Midbrain (tissue), 1 donor: ENCODE results near the gene PANX1.
"Not testable (repeated sequence)": the region's sequence is repeated elsewhere in the genome, so short reads cannot be mapped to it uniquely, and the experiment has no call there.

Experiments used
- DNase-seq: peaks from one replicate; lab custom pipeline; 2025; lab: John Stamatoyannopoulos, UW

PANX1 gene, protein sequence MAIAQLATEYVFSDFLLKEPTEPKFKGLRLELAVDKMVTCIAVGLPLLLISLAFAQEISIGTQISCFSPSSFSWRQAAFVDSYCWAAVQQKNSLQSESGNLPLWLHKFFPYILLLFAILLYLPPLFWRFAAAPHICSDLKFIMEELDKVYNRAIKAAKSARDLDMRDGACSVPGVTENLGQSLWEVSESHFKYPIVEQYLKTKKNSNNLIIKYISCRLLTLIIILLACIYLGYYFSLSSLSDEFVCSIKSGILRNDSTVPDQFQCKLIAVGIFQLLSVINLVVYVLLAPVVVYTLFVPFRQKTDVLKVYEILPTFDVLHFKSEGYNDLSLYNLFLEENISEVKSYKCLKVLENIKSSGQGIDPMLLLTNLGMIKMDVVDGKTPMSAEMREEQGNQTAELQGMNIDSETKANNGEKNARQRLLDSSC

DNA sequence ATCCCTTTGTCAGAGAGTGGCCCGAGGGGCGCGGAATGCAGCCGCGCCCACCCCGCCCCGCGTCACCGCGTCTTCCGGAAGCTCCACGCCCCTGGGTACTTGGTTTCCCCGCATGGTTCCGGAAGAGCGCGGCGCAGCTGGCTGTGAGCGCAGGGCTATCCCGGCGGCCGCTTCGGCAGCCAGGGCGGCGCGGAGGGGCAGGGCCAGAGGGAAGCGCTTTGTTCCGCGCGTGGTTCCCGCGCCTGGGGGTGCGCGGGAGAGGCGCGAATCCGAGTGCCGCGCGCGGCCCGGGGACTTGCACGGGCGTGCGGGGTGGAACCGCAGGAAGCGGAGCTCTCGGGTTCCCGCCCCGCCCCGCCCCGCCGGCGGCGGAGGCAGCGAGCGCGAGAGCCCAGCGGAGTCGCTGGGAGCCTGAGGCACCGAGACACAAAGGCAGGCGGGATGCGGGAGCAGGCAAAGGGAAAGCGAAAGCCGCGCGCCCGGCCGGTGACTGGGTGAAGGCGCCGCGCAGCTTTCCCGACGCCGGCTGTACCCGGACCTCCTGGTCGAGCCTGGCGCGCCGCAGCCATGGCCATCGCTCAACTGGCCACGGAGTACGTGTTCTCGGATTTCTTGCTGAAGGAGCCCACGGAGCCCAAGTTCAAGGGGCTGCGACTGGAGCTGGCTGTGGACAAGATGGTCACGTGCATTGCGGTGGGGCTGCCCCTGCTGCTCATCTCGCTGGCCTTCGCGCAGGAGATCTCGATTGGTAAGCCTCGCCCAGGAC lies at the start of gene PANX1:
Gene PANX1 (plus strand): TSS at position 96 of the 766 bp plus-strand sequence. CDS start 472 bp downstream, at position 568.
- peak; percentile 76 for DNase-seq

DNA sequence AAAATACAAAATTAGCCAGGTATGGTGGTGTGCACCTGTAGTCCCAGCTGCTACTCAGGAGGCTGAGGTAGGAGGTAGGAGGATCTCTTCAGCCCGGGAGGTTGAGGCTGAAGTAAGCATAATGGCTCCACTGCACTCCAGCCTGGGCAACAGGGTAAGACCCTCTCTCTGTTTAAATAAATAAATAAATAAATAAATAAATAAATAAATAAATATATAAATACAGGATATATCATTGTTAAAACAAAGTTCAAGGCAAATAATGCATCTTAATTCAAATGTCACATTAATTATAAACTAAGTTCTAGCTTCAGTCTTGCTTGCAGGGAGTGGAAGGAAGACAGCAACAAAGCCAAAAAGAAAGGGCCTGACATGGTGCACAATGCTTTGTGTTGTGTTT lies 44.5 kb upstream of the PANX1 start:
- no peak for DNase-seq

DNA sequence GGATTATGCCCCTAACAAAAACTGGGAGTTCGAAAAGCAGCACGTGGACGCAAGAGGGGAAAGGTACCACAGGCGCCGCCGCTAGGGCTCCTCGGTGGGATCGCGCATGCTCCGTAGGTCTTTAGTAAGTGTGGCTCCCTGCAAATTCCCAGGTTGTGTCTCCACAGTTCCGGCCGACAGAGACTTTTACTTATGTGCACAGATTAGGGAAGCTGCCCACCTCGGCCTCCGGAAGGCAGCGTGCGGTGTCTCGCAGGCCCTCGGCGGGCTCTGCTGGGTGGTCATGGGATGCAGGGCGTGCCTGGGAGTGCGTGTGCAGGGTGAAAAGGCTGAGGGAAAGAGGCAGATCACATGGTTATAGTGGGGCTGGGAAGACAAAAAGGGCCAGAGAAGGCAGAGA lies 39.7 kb upstream of the PANX1 start:
- no peak for DNase-seq

DNA sequence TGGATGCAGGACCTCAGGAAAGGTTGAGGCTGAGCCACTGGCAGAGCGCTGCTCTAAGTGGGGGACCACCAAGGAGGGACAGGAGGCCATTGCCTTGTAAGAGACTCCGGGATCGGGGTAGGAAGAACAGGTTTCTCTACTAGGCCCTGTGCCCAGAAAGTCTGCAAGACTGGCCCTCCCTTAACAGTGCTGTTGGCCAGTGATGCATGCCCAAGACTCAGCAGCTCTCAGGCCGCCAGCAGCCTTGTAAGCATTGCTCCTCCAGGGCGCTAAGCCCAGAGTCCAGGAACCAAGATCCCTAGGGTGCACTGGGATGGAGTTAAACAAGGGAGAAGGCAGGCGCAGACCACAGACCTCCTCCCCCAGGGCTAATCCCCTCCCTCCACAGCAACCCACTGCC lies 39.3 kb upstream of the PANX1 start:
- no peak for DNase-seq

DNA sequence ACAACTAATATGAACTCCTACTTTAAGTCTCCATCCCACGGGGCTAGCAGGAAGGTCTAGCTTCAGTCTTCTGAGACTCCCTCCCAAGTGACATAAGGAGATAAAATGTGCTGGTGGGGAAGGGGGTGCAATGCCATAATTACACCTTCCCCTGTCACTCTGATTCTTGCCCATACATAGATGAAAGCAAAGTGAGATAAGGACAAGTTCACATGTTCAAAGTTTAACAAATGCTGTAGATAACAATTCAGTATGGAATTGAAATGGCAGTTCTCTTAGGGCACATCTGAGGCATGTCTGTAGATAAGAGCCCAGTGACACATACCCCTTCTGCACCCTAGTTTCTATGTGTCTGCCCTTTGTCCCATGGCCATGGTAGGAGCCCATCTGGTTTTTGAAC lies 38.2 kb upstream of the PANX1 start:
- DNase-seq: no peak

DNA sequence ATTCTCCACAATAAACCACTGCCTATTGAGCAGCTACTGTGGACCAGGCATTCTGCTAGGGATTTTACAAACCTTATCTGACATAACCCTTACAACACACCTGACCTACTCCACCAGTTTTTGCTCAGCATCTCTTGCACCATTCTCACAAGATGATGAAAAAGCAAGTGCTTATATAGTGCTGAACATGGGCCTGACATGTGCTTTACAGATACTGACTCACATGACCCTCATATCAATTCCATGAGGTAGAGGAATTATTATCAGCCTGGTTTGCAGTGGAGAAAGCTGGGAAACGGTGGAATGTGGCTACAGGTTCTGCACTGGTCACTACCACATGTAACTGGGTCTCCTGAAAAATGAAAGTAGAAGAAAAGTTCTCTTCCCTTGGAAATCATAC lies 37.5 kb upstream of the PANX1 start:
- no peak for DNase-seq

DNA sequence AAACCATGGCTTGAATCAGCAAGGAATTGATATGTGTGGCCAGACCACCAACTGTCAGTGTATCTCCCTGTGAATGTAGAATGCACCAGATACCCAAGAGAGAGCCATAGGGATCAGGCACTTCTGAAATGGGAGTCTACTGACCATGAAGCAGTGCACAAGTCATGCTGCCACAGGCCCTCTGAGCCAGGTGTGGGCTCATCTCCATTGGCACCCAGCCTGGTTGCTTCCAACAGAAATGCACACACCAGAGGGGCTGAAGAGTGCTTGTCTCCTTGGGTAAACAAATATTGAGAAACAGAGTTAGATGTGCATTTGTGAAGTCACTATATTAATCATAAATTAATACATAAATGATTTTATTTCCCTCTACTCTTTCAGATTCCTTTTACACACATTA lies 28.4 kb upstream of the PANX1 start:
- DNase-seq: no peak

DNA sequence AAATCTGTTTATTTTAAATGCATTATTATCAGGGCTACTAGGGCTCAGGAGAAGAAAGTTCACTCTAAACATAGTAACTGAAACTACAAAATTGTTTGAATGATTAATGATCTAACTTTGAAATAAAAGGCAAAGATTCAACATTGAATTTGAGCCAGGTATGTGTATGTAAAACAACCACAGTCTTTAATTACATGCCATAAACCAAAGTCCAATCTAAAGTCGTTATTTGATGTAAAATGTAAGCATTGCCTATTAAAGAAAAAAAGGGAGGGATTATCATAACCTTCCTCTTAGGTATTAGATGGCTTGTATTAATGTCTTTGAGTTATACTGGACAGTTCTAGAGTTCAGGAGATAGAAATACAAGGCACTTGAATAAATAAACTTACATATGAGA lies 25.2 kb upstream of the PANX1 start:
- no peak for DNase-seq

DNA sequence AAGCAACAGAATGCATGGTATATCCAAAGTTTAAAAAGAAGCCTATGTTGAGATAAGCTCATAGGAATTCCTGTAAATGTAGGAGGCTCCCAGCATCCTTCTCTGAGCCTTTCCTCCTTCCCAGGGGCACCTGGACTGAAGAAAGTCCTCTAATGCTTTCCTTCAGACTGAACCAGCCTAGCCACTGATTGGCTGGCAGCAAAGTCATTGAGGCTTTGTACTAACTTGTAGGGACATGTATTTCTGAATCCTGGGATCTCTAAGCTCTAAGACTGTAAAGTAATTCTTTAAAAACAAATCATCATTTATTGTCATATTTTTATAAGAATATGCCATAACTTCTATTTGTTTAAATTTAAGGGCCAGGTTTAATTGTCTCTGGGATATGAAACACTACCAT lies 23.9 kb upstream of the PANX1 start:
- no peak for DNase-seq

DNA sequence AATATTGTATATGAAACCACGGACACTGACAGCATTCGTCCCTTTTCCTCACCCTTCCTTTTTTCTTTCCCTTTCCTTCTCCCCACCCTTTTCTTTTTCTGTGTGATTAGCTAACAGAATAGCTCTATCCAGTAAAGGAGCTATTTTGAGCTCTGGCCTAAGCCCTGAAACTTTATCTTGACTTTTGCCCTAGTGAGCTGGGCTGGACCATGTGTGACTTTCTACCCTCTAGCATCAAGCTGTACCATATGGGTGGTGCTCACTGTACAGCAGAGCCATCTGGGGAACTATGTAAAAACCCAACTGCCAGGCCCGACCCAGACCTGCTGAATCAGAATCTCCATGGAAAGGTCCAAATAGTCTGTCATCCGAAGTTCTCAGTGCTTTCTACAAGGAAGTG lies 21.9 kb upstream of the PANX1 start:
- DNase-seq: no peak

DNA sequence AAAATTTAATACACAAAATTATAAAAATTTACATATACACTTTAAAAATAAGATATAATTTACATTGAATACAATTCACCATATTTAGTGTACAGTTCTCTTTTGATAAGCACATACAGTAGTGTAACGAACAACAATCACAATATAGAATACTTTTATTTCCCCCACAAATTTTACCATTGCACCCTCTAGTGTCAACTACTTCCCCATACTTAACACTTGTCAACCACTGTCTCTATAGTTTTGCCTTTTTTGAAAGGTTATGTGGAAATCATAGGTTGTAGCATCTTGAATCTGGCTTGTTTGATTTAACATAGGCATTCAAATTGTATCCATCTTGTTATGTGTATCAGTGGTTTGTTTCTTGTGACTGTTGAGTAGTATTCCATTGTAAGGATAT lies 21.3 kb upstream of the PANX1 start:
- no peak for DNase-seq

DNA sequence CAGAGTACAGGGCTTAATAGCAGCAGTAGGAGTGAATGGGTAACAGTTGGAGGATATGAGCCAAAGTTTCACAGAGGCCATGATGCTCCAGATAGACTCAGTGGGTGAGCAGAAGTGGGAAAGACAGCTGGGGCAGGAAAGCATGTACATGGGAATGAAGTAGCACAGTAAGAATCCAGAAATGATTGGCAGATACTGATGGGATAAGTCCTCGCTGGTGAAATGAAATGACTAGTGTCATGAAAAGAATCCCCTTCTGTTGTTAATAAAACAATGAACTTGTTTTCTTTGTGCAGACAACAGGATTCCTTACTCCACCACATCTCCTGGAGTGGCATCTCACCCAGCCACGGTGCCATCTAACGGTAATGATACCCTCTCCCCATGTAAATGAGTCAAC lies 17.4 kb upstream of the PANX1 start:
- no peak for DNase-seq

DNA sequence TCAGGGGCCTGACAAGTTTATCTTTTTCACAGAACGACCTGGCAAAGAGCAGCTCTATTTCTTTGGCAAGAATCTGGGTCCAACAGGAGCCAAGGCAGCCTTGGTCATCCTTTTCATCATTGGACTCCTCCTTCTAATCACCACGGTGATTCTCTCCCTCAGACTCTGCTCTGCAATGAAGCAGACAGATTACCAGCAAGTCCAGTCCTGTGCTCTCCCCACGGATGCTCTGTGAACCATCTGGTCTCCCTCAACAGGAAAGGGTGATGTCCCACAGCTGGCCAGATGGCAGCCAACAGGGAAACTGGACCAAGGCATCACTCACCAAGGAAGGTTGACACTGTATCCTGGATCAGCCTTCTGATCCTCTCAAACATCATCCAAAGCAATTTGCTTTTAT lies 17.0 kb upstream of the PANX1 start:
- DNase-seq: no peak

DNA sequence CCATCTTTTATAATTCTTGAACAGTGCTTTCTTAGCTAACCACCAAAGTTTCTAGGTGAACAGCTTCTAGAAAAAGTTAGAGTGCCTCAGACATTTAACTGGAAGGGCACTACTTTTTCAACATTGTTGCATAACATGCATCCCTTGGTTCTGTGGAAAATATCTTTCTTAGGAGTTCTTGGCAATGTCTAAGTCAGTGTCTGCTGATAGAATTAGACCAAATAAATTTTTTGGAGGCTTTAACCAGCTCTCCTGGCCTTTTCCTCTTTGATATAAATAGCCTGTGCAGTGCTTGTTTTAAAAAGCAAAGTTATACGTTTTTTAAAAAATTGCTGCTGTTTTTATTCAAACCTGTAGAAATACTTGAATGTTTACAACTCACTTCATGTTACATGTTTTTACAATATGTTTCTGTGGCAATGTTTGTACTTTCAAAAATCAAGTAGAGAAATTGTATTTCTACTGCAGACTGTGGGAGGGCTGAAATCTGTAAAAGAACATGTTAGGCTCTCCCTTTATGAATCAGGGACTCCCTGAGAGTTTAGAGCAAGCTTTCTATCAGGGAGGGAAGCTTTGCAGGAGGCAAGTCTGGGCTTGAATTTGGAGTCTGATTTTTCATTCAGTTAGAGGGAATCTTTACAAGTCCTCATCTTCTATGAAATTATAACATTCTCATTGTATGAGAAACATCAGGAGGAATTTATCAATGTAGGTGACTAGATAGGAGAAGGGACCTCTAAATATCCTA lies 16.3 kb upstream of the PANX1 start:
- no peak for DNase-seq

DNA sequence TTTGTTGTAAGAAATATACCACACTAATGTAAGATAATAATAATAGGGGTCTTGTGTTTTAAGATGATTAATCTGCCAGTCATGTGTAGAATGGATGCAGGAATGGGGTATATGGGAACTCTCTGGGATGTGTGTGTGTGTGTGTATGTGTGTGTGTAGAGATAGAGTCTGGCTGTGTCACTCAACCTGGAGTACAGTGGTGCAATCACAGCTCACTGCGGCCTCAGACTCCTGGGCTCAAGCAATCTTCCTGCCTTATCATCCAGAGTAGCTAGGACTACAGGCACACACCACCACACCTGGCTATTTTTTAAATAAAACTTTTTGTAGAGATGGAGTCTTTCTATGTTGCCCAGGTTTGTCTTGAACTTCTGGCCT lies 11.5 kb upstream of the PANX1 start:
- DNase-seq: no peak

DNA sequence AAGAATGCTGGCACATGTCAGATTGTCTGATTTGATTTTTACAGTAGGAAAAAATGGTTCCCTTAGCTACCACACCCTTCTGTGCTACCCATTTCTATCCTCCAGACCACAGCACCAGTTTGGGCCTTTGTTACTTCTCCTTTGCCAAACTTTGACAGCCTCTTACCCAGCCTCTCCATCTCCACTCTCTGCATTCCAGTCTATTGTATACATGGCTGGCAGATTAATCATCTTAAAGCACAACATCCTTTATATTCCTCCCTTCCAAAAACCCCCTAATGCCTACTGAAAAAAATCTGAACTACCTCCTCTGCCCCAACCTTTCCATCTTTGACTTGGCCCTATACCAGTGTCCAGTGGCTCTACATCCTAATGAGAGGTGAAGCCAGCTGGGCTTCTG lies 10.8 kb upstream of the PANX1 start:
- DNase-seq: no peak

DNA sequence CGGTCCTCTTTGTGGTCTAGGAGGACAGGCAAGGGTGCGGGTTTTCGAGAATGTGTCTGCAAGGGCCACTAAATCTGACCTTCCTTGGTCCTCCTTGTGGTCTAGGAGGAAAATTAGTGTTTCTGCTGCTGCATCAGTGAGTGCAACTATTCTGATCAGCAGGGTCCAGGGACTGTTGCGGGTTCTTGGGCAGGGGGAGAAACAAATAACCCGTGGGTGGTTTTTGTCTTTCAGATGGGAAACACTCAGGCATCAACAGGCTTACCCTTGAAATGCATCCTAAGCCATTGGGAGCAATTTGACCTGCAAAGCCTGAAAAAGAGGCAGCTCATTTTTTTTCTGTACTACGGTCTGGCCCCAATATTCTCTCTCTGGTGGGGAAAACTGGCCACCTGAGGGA lies 9.0 kb upstream of the PANX1 start:
- not testable (repeated sequence) for DNase-seq

DNA sequence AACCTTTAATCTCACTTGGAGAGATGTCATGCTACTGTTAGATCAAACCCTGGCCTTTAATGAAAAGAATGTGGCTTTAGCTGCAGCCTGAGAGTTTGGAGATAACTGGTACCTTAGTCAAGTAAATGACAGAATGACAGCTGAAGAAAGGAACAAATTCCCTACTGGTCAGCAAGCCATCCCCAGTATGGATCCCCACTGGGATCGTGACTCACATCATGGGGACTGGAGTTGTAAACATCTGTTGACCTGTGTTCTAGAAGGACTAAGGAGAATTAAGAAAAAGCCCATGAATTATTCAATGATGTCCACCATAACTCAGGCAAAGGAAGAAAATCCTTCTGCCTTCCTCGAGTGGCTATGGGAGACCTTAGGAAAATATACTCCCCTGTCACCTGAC lies 8.1 kb upstream of the PANX1 start:
- DNase-seq: not testable (repeated sequence)

DNA sequence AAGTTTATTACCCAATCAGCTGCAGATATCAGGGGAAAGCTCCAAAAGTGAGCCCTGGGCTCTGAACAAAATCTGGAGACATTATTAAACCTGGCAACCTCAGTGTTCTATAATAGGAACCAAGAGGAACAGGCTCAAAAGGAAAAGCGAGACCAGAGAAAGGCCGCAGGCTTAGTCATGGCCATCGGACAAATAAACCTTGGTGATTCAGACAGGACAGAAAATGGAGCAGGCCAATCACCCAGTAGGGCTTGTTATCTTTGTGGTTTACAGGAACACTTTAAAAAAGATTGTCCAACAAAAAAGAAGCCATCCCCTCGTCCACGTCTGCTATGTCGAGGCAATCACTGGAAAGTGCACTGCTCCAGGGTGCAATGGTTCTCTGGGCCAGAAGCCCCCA lies 7.7 kb upstream of the PANX1 start:
- no peak for DNase-seq

DNA sequence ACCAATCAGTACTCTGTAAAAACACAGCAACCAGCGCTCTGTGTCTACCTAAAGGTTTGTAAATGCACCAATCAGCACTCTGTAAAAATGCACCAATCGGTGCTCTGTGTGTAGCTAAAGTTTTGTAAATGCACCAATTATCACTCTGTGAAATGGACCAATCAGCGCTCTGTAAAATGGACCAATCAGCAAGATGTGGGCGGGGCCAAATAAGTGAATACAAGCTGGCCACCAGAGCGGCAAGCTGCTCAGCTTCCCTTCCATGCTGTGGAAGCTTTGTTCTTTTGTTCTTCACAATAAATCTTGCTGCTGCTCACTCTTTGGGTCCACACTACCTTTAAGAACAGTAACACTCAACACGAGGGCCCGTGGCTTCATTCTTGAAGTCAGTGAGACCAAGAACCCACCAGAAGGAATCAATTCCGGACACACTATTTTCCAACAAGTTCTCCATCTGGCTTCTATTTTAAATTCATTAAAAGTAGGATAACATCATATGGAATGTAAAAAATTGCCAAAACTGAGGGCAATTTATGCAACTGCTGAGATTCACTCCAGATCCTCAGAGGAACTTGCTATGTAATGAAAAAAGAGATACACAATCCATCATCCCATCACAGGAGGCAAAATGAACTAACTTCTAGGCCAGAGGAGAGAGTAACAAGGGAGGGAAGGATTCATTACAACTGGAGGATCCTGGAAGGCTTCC lies 3.1 kb upstream of the PANX1 start:
- DNase-seq: no peak

DNA sequence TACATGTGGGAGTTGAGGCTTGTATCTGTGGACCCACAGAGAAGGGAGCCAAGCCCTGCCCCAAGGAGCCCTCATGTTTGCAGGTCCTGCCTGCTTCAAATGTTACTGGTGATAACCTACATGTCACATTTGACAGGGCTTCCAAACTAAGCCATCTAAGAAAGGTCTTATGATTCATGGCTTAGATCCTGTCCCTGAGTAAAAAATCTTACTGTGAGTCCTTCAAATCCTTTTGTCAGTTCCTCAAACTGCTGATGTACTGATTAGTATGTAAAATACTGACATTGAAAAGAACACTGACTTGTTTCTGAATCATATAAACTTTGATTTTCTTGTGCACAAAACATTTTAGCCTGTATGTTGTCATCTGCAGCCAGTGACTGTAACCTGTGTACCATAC lies 1.0 kb upstream of the PANX1 start:
- no peak for DNase-seq

DNA sequence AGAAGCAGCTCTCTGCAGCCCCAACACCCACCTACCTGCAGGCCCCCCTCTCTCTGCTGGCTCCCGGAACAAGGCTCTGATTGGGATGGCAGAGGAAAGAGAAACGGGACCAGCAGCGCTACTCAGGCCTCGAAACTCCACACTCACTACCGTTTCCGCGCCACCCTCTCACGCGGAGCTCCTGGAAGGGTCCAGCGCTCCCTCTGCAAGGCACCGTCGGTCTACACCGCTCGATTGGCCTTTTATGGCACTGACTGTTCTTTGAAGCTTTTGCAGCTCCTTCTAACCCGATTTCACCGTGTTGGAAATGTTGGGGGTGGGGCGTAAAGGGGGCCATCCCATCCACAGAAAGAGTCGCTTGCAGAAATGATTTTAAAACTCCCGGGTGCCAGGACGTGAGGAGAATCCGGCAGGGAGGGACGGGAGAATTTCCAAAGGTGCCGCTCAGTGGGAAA lies 323 bp upstream of the PANX1 start:
- DNase-seq: no peak
